BJ (cell line): Measurements from ENCODE around the gene TAOK1. TPM values are rescaled to one million over a fixed set of nuclear protein-coding genes. Genes with fewer than 3 reads are reported as not detected.
A peak's percentile ranks its signal among the peaks of the same experiment; 100 is the strongest.

ENCODE experiments used
- CTCF ChIA-PET: fragments of 350-600 bp; formaldehyde crosslinking; extraction: SDS; loops from one replicate; lab custom pipeline; 2021; ENCODE audit warnings: antibody characterized with exemption, inconsistent platforms; lab: Yijun Ruan, JAX
- POLR2A ChIA-PET: fragments of 300-600 bp; sonication (Branson Sonifier 250); formaldehyde crosslinking; extraction: SDS; loops from one replicate; lab custom pipeline; 2021; ENCODE audit warnings: antibody characterized with exemption; lab: Charles Lee
- DNase-seq: peaks from one replicate; pipeline ENCODE4 v3.0.0-alpha.2; 2011; ENCODE audit warnings: low read depth
- H3K27me3 ChIP-seq: 2 replicates; pipeline ENCODE4 v1.6.0; 2011; ENCODE audit warnings: low read length; ENCODE audit not compliant: control insufficient read depth, insufficient read depth
- H3K36me3 ChIP-seq: 2 replicates; pipeline ENCODE4 v1.5.1; 2011; ENCODE audit warnings: low read length; ENCODE audit not compliant: control insufficient read depth, insufficient read depth
- H3K4me3 ChIP-seq: 2 replicates; pipeline ENCODE4 v1.5.1; 2011; ENCODE audit warnings: low read depth, mild to moderate bottlenecking, control low read depth, low read length
- polyA plus RNA-seq: library from polyadenylated mRNA; depleted of rRNA; stranded (reverse); fragments of >200 nt; gene quantifications from 2 replicates; pipeline ENCODE4 v1.2.3, GENCODE V29; 2011
- TF ChIP-seq, protein P1 (sequence below): IDR thresholded peaks from 2 replicates; pipeline ENCODE4 v1.5.1; 2011; ENCODE audit warnings: low read depth, mild to moderate bottlenecking, control low read depth, inconsistent platforms, low read length, moderate library complexity; ENCODE audit not compliant: insufficient read depth

Gene TAOK1
- polyA plus RNA-seq, 1 experiment: 9.1 TPM

DNA sequence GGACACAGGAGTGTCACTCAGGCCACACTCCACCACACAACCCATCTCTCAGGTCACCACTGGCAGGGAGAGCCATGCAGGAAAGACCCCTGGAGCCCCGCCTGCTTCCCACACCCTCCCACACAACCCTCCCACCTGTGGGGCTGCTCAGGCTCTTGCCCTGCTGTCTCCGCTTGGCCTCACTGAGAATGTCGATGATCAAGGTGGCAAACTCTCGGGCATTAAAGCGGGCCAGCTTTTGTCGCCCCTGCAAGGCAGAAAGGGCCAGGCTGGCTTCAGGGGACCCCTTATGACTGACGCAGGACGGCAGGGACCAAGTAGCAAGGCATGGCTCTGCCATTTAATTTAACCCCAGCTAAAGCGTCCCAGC is 186.8 kb downstream of the TAOK1 start:
- Histone ChIP-seq H3K36me3 (peaks cover 32% of the 10 kb centered on the region), H3K27me3 (no peaks in the 10 kb centered on the region), H3K4me3 (no peak overlapping the region)
- TF ChIP-seq, protein P1, sequence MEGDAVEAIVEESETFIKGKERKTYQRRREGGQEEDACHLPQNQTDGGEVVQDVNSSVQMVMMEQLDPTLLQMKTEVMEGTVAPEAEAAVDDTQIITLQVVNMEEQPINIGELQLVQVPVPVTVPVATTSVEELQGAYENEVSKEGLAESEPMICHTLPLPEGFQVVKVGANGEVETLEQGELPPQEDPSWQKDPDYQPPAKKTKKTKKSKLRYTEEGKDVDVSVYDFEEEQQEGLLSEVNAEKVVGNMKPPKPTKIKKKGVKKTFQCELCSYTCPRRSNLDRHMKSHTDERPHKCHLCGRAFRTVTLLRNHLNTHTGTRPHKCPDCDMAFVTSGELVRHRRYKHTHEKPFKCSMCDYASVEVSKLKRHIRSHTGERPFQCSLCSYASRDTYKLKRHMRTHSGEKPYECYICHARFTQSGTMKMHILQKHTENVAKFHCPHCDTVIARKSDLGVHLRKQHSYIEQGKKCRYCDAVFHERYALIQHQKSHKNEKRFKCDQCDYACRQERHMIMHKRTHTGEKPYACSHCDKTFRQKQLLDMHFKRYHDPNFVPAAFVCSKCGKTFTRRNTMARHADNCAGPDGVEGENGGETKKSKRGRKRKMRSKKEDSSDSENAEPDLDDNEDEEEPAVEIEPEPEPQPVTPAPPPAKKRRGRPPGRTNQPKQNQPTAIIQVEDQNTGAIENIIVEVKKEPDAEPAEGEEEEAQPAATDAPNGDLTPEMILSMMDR: no peak
- CTCF ChIA-PET: interaction anchor here (0.5 to 6.7 kb wide), 3 partner anchors 14 to 378 kb away, joined by 5 to 59 read pairs (median 26); no protein-coding TSS in a partner anchor
- POLR2A ChIA-PET: no interaction called here
- no peak for DNase-seq

DNA sequence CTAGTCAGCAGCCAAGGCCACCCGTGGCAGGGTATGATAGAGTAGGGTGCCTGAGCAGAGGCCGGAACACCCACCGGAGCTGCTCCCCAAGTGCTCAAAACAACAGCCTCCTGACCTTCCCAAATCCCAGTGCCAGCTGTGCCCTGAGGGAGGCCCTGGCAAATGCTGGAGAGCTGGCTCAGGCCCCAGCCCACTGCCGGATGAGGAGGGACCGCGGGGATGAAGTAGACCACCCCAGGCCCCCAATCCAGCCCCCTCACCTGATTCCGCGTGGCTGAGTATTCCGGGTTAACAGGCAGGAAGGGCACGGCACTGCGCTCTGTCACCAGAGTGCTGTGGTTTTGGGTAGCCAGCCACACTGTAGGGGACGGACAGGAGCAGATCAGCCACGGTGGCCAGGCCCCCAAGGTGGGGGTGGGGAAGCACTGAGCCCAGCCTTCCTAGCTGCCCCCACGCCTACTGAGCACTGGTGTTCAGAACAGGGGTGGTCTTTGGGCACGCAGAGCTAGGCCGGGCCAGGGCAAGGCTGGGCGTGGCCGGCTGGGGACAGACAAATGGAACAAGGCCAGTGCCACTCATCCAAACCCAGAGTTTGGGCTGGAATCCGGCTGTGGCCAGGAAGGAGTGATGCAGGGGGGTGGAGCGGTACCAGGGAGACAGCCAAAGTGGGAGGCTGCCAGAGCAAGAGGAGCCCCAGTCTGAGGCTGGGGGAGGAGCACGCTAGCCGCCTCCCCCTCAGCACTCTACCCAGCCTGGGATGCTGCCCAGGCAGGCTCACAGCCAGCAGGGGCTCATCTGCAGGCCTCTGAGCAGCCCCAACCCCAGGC is 187.4 kb downstream of the TAOK1 start:
- POLR2A ChIA-PET: no interaction called here
- H3K4me3 ChIP-seq: no peak overlapping the region
- H3K36me3 ChIP-seq: peaks cover 36% of the 10 kb centered on the region
- TF ChIP-seq, protein P1: no peak
- CTCF ChIA-PET: interaction anchor here (0.5 to 6.7 kb wide), 4 partner anchors 9 to 377 kb away, joined by 3 to 59 read pairs (median 4); no protein-coding TSS in a partner anchor
- no peak for DNase-seq
- H3K27me3 ChIP-seq: no peaks in the 10 kb centered on the region

DNA sequence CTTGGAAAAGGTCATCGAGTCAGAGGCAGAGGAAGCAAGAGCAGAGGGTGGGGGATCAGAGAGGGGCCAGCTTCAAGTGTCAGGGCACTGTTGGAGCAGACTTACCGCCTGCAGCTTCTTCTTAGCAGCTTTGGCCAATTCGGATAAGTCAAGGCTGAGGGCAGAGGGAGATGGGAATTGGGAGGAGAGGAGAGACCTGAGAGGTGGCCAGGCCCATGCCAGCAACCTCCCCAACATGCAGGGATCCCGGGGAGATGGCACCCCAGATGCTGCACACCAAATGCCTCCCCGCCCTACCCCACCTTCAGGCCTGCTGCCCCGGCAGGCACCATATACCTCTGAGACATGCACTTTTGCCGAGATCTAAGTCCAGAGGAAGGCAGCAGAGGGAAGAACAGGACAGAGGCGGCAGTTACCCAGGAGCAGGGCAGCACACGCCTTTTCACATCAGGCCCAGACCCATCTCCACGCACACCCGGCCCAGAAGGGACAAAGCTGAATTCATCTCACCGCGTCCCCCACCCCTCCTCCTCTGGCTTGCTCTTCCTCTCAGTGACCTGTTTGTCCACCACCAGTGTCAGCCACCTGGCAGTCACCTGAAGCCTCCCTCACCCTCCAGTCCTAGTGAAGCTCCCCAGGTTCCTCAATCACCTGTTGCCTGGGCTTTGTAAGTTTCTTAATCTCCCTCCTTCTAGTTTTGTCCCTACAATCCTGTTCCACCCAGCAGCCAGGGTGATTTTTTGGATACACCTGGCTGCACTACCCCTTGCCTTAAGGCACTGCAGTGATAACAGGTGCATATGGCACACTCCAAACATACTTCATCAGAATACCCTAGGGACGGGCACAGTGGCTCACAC is 188.7 kb downstream of the TAOK1 start:
- Histone ChIP-seq H3K27me3 (no peaks in the 10 kb centered on the region), H3K4me3 (no peak overlapping the region), H3K36me3 (peaks cover 40% of the 10 kb centered on the region)
- TF ChIP-seq, protein P1: no peak
- no peak for DNase-seq
- POLR2A ChIA-PET: no interaction called here
- CTCF ChIA-PET: interaction anchor here (1.0 to 5.6 kb wide), 7 partner anchors 8 to 345 kb away, joined by 3 to 61 read pairs (median 4); partner anchors contain the start of gene ANKRD13B

- ChIA-PET CTCF (interaction anchor here (0.7 to 5.6 kb wide), 19 partner anchors 8 to 351 kb away, joined by 3 to 61 read pairs (median 4); partner anchors contain the start of gene ANKRD13B), POLR2A (interaction anchor here (0.6 kb wide), 1 partner anchor 159 kb away, joined by 3 read pairs; no protein-coding TSS in a partner anchor)
- TF ChIP-seq, protein P1: peak; percentile 89
- peaks cover 34% of the 10 kb centered on the region for H3K36me3 ChIP-seq
- no peak for DNase-seq
- H3K27me3 ChIP-seq: no peaks in the 10 kb centered on the region
- no peak overlapping the region for H3K4me3 ChIP-seq
Measured at GRCh38 chr17:29579866-29580771, 190.0 kb downstream of the TAOK1 start.
